Colonic mucosa (tissue), 4 donors: ENCODE results near the gene SNRPD2. TPM values are rescaled to one million over a fixed set of nuclear protein-coding genes. Genes with fewer than 3 reads are reported as not detected.
"Not testable (repeated sequence)": the region's sequence is repeated elsewhere in the genome, so short reads cannot be mapped to it uniquely, and the experiment has no call there.

Source experiments
- DNase-seq: peaks from one replicate; pipeline ENCODE4 v3.0.0-alpha.2; 2020
- H3K27ac ChIP-seq: fragments of 200-600 bp; one replicate; pipeline ENCODE4 v1.8.0; 2021
- H3K27me3 ChIP-seq: fragments of 200-600 bp; one replicate; pipeline ENCODE4 v1.8.0; 2021
- H3K36me3 ChIP-seq: fragments of 200-600 bp; one replicate; pipeline ENCODE4 v1.8.0; 2021
- H3K4me1 ChIP-seq: fragments of 200-600 bp; one replicate; pipeline ENCODE4 v1.8.0; 2021; ENCODE audit warnings: mild to moderate bottlenecking
- H3K4me3 ChIP-seq: fragments of 200-600 bp; one replicate; pipeline ENCODE4 v1.8.0; 2021
- H3K9ac ChIP-seq, 2 donors: one replicate each; pipeline ENCODE4 v1.7.0; 2013; ENCODE audit warnings: control low read depth in 2 of 2, low read depth in 2 of 2, low read length in 2 of 2
- H3K9me3 ChIP-seq: fragments of 200-600 bp; one replicate; pipeline ENCODE4 v1.8.0; 2021
- intact Hi-C: fragments of 100-400 bp; cut with DNase I; formaldehyde crosslinking; loops from one replicate; pipeline ENCODE4 v1.14.1; 2022
- total RNA-seq, 2 donors: library from RNA; stranded (reverse); fragmentation: NEBNext Ultra II Directional in 1 of 2; extraction: Animal tissue kit (Norgen Biotek cat#: 25700) in 1 of 2; gene quantifications; one replicate each; pipeline ENCODE4 v1.2.1, GENCODE V29; 2021
- TF ChIP-seq, protein P1 (sequence below): fragments of 200-600 bp; IDR thresholded peaks from one replicate; pipeline ENCODE4 v1.8.0; 2022; ENCODE audit warnings: antibody characterized with exemption, mild to moderate bottlenecking
- donor health status: healthy.
- donor health status: DM: no; HTN: no; CAD: no.
- donor health status: DM: no; HTN: no; CAD: no.

Gene SNRPD2
- total RNA-seq, 2 donors from 2014 or later: 269 to 484 TPM

GRCh38 chr19:45729800-45730290 is 38.1 kb upstream of the SNRPD2 start:
- intact Hi-C loops: no loop called here
- DNase-seq: no peak
- Histone ChIP-seq H3K4me1 (peaks cover 12% of the 10 kb centered on the region), H3K4me3 (peak overlapping the region; percentile 78), H3K9me3 (no peaks in the 10 kb centered on the region), H3K9ac (peak overlapping the region; percentile 89 to 98), H3K27ac (peak overlapping the region; percentile 57), H3K36me3 (no peaks in the 10 kb centered on the region), H3K27me3 (no peaks in the 10 kb centered on the region)
- TF ChIP-seq, protein P1, sequence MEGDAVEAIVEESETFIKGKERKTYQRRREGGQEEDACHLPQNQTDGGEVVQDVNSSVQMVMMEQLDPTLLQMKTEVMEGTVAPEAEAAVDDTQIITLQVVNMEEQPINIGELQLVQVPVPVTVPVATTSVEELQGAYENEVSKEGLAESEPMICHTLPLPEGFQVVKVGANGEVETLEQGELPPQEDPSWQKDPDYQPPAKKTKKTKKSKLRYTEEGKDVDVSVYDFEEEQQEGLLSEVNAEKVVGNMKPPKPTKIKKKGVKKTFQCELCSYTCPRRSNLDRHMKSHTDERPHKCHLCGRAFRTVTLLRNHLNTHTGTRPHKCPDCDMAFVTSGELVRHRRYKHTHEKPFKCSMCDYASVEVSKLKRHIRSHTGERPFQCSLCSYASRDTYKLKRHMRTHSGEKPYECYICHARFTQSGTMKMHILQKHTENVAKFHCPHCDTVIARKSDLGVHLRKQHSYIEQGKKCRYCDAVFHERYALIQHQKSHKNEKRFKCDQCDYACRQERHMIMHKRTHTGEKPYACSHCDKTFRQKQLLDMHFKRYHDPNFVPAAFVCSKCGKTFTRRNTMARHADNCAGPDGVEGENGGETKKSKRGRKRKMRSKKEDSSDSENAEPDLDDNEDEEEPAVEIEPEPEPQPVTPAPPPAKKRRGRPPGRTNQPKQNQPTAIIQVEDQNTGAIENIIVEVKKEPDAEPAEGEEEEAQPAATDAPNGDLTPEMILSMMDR: no peak

GRCh38 chr19:45728683-45729082 is 36.9 kb upstream of the SNRPD2 start:
- peaks cover 12% of the 10 kb centered on the region for H3K4me1 ChIP-seq
- H3K36me3 ChIP-seq, H3K27me3 ChIP-seq, H3K4me3 ChIP-seq, DNase-seq, H3K9ac ChIP-seq, intact Hi-C loops, H3K27ac ChIP-seq, H3K9me3 ChIP-seq: not testable (repeated sequence)

GRCh38 chr19:45720065-45720464 is 28.3 kb upstream of the SNRPD2 start:
- H3K9me3 ChIP-seq, H3K4me1 ChIP-seq, DNase-seq, H3K4me3 ChIP-seq, H3K27me3 ChIP-seq, H3K36me3 ChIP-seq, intact Hi-C loops, H3K9ac ChIP-seq: not testable (repeated sequence)
- peak overlapping the region; percentile 74 for H3K27ac ChIP-seq

DNA sequence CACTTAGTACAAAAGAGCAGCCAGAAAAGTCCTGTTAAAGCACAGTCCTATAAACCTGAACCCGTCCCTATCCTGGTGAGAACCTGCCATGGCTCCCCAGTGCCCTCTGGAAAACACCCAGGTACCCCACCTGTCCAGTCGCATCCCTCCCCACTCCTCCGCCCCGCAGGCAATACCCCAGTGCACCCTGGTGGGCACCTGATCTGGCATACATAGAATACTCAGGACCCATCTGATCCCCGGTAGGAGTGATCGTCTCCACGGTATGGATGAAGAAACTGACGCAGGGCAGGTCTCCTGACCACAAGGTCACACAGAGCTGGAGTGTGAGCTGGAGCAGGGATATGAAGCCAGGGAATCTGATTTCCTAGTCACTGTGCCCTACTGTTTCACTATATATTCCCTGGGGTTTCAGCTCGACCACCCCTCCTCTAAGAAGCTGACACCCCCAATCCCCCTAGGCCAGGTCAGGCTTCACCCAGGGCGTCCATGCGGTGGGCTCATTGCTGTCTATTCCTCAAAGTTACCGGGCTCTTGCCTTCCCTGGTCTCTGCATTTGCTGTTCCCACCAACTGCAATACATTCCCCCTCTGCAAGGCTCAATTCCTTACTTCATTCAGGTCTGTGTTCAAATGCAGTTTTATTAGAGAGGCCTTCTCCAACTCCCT is 26.4 kb upstream of the SNRPD2 start:
- intact Hi-C loops: loop anchor here (5.0 kb wide), 1 partner anchor 49 kb away; the partner anchor contains the start of gene SIX5
- Histone ChIP-seq H3K4me1 (no peaks in the 10 kb centered on the region), H3K27me3 (no peaks in the 10 kb centered on the region), H3K36me3 (no peaks in the 10 kb centered on the region), H3K4me3 (peak overlapping the region; percentile 14), H3K9me3 (no peaks in the 10 kb centered on the region), H3K9ac (peak overlapping the region; percentile 77 to 98), H3K27ac (peak overlapping the region; percentile 71)
- TF ChIP-seq, protein P1: no peak
- DNase-seq: no peak

GRCh38 chr19:45717131-45717982 is 25.6 kb upstream of the SNRPD2 start:
- Histone ChIP-seq H3K4me3 (peak overlapping the region; percentile 46), H3K27me3 (no peaks in the 10 kb centered on the region), H3K4me1 (no peaks in the 10 kb centered on the region), H3K27ac (peak overlapping the region; percentile 71), H3K9me3 (no peaks in the 10 kb centered on the region), H3K36me3 (no peaks in the 10 kb centered on the region), H3K9ac (peak overlapping the region; percentile 77 to 98)
- TF ChIP-seq, protein P1: no peak
- intact Hi-C loops: loop anchor here (5.0 kb wide), 1 partner anchor 50 kb away; the partner anchor contains the start of gene SIX5
- peak; percentile 99 for DNase-seq

DNA sequence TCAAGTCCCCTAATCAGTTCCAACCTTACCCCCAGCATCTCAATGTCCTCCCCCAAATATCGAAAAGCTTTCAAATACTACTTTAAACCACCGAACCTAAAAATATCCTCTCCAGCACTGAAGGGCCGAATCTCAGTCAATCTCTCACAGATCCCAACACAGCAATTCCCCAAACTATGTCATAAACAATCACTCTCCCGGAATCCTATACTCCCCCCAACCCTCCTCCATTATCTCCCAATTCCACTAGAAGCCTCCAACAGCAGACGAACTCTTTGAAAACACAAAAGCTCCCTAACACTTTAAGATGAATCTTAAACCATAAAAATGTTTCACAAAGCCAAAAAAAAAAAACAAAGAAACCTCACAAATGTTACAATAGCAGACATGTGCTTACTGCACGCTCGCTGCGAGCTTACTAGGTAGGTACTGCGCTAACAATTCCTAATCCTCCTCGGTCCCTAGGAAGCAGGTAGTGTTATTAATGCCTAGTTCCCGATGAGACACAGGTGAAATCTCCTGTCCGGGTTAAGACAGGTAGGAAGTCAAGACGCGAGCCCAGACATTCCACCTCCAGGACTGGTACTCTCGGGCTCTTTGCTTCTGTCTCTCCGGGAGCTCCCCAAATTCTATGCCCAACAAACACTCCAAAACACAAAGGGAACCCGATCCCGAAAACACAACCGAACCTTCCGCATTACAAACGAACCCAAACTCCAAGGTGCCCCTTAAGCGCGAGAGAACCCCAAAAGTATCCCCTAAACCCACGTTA is 24.8 kb upstream of the SNRPD2 start:
- peak; percentile 44 for DNase-seq
- peak overlapping the region; percentile 39 for H3K27ac ChIP-seq
- H3K9me3 ChIP-seq: no peaks in the 10 kb centered on the region
- H3K4me3 ChIP-seq: peak overlapping the region; percentile 46
- intact Hi-C loops: loop anchor here (5.0 kb wide), 1 partner anchor 51 kb away; the partner anchor contains the start of gene SIX5
- no peaks in the 10 kb centered on the region for H3K4me1 ChIP-seq
- no peaks in the 10 kb centered on the region for H3K27me3 ChIP-seq
- H3K36me3 ChIP-seq: no peaks in the 10 kb centered on the region
- TF ChIP-seq, protein P1: no peak
- peak overlapping the region; percentile 72 to 98 for H3K9ac ChIP-seq
